ENCODE data around the gene SACM1L. TPM values are rescaled to one million over a fixed set of nuclear protein-coding genes. Genes with fewer than 3 reads are reported as not detected.

SACM1L gene
- total and polyA plus RNA-seq, 2 of the 13 experiments (the other 11 are each of a cell fraction or from before 2014, with no cell fraction given) = 15.1 to 27.8 TPM

GRCh38 chr3:45654397-45654944, 34.7 kb upstream of the SACM1L start:
- intact Hi-C loops (cut with micrococcal nuclease; ENCODE audit: unreplicated experiment) (no loop called here), in situ Hi-C loops (cut with HindIII; ENCODE audit: extremely low pct_ligation_motif_present, low pct_unique_long_range_greater_than_20kb) (no loop called here)
- H3K4me2 ChIP-seq (ENCODE audit: low read depth, low read length) = no peak overlapping the region
- peaks cover 11% of the 10 kb centered on the region for H3K79me2 ChIP-seq (ENCODE audit: insufficient read depth, low read length)
- DNase-seq (ENCODE audit: low spot score) = no peak
- H3K36me3 ChIP-seq (replicated peaks in 1 of 2; ENCODE audit: control insufficient read depth in 1 of 2, insufficient read depth in 2 of 2, low read length in 2 of 2) = peaks cover 0 to 4% of the 10 kb centered on the region in 2 experiments; a peak in 1 of 5 replicates
- ATAC-seq = no peak
- CTCF ChIA-PET (ENCODE audit: low intra/inter-chr PET ratio, low total read pairs) = interaction anchor here (0.6 to 3.4 kb wide), 2 partner anchors 62 to 1546 kb away, joined by 3 to 63 read pairs; partner anchors contain the start of gene LIMD1
- no peaks in the 10 kb centered on the region for H3K27me3 ChIP-seq (ENCODE audit: control insufficient read depth in 1 of 2, insufficient read depth in 2 of 2, low read length in 2 of 2)
- H2AFZ ChIP-seq (ENCODE audit: low read length) = no peak overlapping the region
- H3K4me1 ChIP-seq (ENCODE audit: insufficient read depth, low read length) = peaks cover 15% of the 10 kb centered on the region
- no TSS peak for BruUV-seq (replicated peaks)
- H4K20me1 ChIP-seq (ENCODE audit: insufficient read depth, low read length) = no peaks in the 10 kb centered on the region
- POLR2A ChIA-PET = interaction anchor here (0.7 kb wide), 1 partner anchor 116 kb away, joined by 3 read pairs; no protein-coding TSS in a partner anchor
- no peak overlapping the region for H3K9ac ChIP-seq (ENCODE audit: insufficient read depth, low read depth, low read length)
- no peak overlapping the region for H3K4me3 ChIP-seq (replicated peaks in 1 of 3; ENCODE audit: insufficient read depth in 1 of 3, low read depth in 2 of 3, low read length in 3 of 3)
- no peaks in the 10 kb centered on the region for H3K9me3 ChIP-seq (ENCODE audit: low read length)
- no peak for FAIRE-seq
- 67% methylated on average over 6 of the region's 6 CpGs for WGBS (ENCODE audit: low lambda C conversion rate)
- H3K27ac ChIP-seq (ENCODE audit: extremely low read length, insufficient read depth, low read length) = no peak overlapping the region
- TF ChIP-seq ZNF891 (CRISPR knock-in tag; IDR thresholded peaks at IDR 0.05) (no peak), ARID4A (CRISPR knock-in tag; IDR thresholded peaks at IDR 0.05; ENCODE audit: borderline replicate concordance) (no peak), PPARG (CRISPR knock-in tag; conservative IDR thresholded peaks at IDR 0.05) (no peak), LRRFIP1 (CRISPR knock-in tag; conservative IDR thresholded peaks at IDR 0.05) (no peak), DNMT1 (CRISPR knock-in tag; IDR thresholded peaks at IDR 0.05) (no peak), ZNF264 (CRISPR knock-in tag; IDR thresholded peaks at IDR 0.05) (no peak), ZSCAN5A (CRISPR knock-in tag; IDR thresholded peaks at IDR 0.05; ENCODE audit: borderline replicate concordance) (no peak), SNAPC5 (CRISPR knock-in tag; IDR thresholded peaks at IDR 0.05; ENCODE audit: borderline replicate concordance) (no peak), ATF1 (CRISPR knock-in tag; IDR thresholded peaks at IDR 0.05) (no peak), ZNF720 (CRISPR knock-in tag; IDR thresholded peaks at IDR 0.05) (no peak), SNAI1 (CRISPR knock-in tag; IDR thresholded peaks at IDR 0.05; ENCODE audit: borderline replicate concordance) (no peak), TBX3 (IDR thresholded peaks at IDR 0.05; ENCODE audit: borderline replicate concordance) (no peak), NR0B2 (CRISPR knock-in tag; IDR thresholded peaks at IDR 0.05) (no peak), KMT2B (CRISPR knock-in tag; IDR thresholded peaks at IDR 0.05) (no peak), ZNF878 (CRISPR knock-in tag; IDR thresholded peaks at IDR 0.05) (no peak)
